Measurements from ENCODE around the gene ZBTB38. TPM values are rescaled to one million over a fixed set of nuclear protein-coding genes. Genes with fewer than 3 reads are reported as not detected.

ZBTB38 gene
- total RNA-seq, 1 experiment from 2014 or later, result 46.7 TPM

DNA sequence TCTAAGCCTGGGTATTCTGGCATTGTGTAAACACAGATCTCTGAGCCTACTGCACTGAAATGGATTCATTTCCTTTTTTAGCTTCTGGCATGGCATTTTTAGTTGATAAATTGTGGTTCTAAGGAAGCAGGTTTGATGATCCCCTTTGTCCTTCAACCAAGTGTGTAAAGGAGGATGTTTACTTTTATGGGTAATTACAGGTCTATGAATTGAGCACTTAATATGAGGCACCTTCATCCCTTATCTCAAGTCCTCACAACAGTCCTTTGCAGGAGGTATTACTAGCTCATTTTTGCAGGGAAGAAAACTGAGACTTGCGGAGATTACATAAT, 30.8 kb upstream of the ZBTB38 start:
- in situ Hi-C loops (cut with HindIII; ENCODE audit: low pct_unique_long_range_greater_than_20kb, low sequenced_read_pairs), result no loop called here
- H3K4me3 ChIP-seq (ENCODE audit: low read depth in 2 of 2, low read length in 2 of 2), result no peak overlapping the region
- ChIA-PET POLR2A (no interaction called here), CTCF (interaction anchor here (0.6 kb wide), 1 partner anchor 116 kb away, joined by 6 read pairs; no protein-coding TSS in a partner anchor)
- DNase-seq (ENCODE audit: low read depth, low spot score), result no peak
- no peaks in the 10 kb centered on the region for H3K27me3 ChIP-seq (ENCODE audit: control insufficient read depth, insufficient read depth, low read length)
- BruUV-seq (replicated peaks), result no TSS peak
- TF ChIP-seq, protein P1, sequence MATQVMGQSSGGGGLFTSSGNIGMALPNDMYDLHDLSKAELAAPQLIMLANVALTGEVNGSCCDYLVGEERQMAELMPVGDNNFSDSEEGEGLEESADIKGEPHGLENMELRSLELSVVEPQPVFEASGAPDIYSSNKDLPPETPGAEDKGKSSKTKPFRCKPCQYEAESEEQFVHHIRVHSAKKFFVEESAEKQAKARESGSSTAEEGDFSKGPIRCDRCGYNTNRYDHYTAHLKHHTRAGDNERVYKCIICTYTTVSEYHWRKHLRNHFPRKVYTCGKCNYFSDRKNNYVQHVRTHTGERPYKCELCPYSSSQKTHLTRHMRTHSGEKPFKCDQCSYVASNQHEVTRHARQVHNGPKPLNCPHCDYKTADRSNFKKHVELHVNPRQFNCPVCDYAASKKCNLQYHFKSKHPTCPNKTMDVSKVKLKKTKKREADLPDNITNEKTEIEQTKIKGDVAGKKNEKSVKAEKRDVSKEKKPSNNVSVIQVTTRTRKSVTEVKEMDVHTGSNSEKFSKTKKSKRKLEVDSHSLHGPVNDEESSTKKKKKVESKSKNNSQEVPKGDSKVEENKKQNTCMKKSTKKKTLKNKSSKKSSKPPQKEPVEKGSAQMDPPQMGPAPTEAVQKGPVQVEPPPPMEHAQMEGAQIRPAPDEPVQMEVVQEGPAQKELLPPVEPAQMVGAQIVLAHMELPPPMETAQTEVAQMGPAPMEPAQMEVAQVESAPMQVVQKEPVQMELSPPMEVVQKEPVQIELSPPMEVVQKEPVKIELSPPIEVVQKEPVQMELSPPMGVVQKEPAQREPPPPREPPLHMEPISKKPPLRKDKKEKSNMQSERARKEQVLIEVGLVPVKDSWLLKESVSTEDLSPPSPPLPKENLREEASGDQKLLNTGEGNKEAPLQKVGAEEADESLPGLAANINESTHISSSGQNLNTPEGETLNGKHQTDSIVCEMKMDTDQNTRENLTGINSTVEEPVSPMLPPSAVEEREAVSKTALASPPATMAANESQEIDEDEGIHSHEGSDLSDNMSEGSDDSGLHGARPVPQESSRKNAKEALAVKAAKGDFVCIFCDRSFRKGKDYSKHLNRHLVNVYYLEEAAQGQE (IDR thresholded peaks at IDR 0.05; ENCODE audit: insufficient read depth in 1 of 2, low read depth in 2 of 2, low read length in 1 of 2), result no peak
- TF ChIP-seq TCF7L2 (IDR thresholded peaks at IDR 0.05; ENCODE audit: low read depth, low read length) (no peak), SIN3A (IDR thresholded peaks at IDR 0.05; ENCODE audit: borderline replicate concordance, insufficient read depth, low read depth, low read length) (no peak), POLR2AphosphoS5 (IDR thresholded peaks at IDR 0.05; ENCODE audit: low read depth, low read length) (no peak)
- TF ChIP-seq, protein P2, sequence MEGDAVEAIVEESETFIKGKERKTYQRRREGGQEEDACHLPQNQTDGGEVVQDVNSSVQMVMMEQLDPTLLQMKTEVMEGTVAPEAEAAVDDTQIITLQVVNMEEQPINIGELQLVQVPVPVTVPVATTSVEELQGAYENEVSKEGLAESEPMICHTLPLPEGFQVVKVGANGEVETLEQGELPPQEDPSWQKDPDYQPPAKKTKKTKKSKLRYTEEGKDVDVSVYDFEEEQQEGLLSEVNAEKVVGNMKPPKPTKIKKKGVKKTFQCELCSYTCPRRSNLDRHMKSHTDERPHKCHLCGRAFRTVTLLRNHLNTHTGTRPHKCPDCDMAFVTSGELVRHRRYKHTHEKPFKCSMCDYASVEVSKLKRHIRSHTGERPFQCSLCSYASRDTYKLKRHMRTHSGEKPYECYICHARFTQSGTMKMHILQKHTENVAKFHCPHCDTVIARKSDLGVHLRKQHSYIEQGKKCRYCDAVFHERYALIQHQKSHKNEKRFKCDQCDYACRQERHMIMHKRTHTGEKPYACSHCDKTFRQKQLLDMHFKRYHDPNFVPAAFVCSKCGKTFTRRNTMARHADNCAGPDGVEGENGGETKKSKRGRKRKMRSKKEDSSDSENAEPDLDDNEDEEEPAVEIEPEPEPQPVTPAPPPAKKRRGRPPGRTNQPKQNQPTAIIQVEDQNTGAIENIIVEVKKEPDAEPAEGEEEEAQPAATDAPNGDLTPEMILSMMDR (IDR thresholded peaks at IDR 0.05), result no peak
- no peak overlapping the region for H3K27ac ChIP-seq (ENCODE audit: low read length)
- no peaks in the 10 kb centered on the region for H3K36me3 ChIP-seq (ENCODE audit: control insufficient read depth, insufficient read depth, low read length)
- intact Hi-C loops (cut with micrococcal nuclease; ENCODE audit: unreplicated experiment), result no loop called here
- peak; percentile 27; the same call in 1 of the 2 replicates for ATAC-seq
- no peaks in the 10 kb centered on the region for H3K9me3 ChIP-seq (ENCODE audit: control insufficient read depth, insufficient read depth, low read depth, low read length)
- H3K4me1 ChIP-seq (ENCODE audit: control insufficient read depth, insufficient read depth, low read length), result no peaks in the 10 kb centered on the region

DNA sequence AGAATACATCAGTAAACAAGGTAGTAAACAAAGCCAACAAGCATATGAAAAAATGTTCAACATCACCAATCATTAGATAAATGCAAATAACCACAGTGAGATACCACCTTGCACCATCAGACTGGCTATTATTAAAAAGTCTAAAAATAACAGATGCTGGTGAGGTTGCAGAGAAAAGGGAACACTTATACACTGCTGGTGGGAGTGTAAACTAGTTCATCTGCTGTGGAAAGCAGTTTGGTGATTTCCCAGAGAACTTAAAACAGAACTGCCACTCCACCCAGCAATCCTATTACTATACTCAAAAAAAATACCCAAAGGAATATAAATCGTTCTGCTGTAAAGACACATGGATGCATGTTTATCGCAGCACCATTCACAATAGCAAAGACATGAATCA, 30.3 kb upstream of the ZBTB38 start:
- CTCF ChIA-PET, result interaction anchor here (0.6 kb wide), 1 partner anchor 115 kb away, joined by 6 read pairs; no protein-coding TSS in a partner anchor
- no peaks in the 10 kb centered on the region for H3K27me3 ChIP-seq (ENCODE audit: control insufficient read depth, insufficient read depth, low read length)
- H3K4me3 ChIP-seq (ENCODE audit: low read depth in 2 of 2, low read length in 2 of 2), result no peak overlapping the region
- no peaks in the 10 kb centered on the region for H3K36me3 ChIP-seq (ENCODE audit: control insufficient read depth, insufficient read depth, low read length)
- H3K9me3 ChIP-seq (ENCODE audit: control insufficient read depth, insufficient read depth, low read depth, low read length), result no peaks in the 10 kb centered on the region
- POLR2A ChIA-PET, result no interaction called here
- TF ChIP-seq, protein P1 (IDR thresholded peaks at IDR 0.05; ENCODE audit: insufficient read depth in 1 of 2, low read depth in 2 of 2, low read length in 1 of 2), result no peak
- TF ChIP-seq SIN3A (IDR thresholded peaks at IDR 0.05; ENCODE audit: borderline replicate concordance, insufficient read depth, low read depth, low read length) (no peak), TCF7L2 (IDR thresholded peaks at IDR 0.05; ENCODE audit: low read depth, low read length) (no peak), POLR2AphosphoS5 (IDR thresholded peaks at IDR 0.05; ENCODE audit: low read depth, low read length) (no peak)
- TF ChIP-seq, protein P2 (IDR thresholded peaks at IDR 0.05), result no peak
- no TSS peak for BruUV-seq (replicated peaks)
- H3K4me1 ChIP-seq (ENCODE audit: control insufficient read depth, insufficient read depth, low read length), result no peaks in the 10 kb centered on the region
- no peak for ATAC-seq
- in situ Hi-C loops (cut with HindIII; ENCODE audit: low pct_unique_long_range_greater_than_20kb, low sequenced_read_pairs), result no loop called here
- H3K27ac ChIP-seq (ENCODE audit: low read length), result no peak overlapping the region
- intact Hi-C loops (cut with micrococcal nuclease; ENCODE audit: unreplicated experiment), result no loop called here
- DNase-seq (ENCODE audit: low read depth, low spot score), result no peak
